Measurements from ENCODE around the gene CFAP77. TPM values are rescaled to one million over a fixed set of nuclear protein-coding genes. Genes with fewer than 3 reads are reported as not detected.

CFAP77 gene
- polyA plus RNA-seq, 3 donors: not detected

DNA sequence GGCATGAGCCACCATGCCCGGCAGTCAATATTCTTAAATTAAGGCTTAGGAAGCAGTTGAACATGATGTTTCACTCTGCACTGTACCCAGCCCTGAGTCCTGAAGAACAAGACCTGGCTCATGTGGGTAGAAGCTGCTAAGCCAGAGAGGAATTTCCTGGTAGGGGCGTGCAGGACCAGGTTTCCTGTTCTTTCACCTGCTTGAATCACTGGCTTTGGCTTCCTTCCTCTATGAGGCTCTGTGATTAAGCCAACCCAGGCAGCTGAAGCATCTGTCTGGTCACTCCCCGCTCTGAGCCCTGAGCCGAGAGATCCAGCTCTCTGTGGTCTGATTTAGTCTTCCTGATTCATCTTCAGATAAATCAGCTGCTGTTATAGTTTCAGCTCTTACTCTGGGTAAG lies 29.1 kb downstream of the CFAP77 start:
- no peak overlapping the region for H3K27ac ChIP-seq (ENCODE audit: low read depth, low read length)
- WGBS, 3 donors: 51 to 80% (median 63%) methylated on average over 4 of the region's 4 CpGs

DNA sequence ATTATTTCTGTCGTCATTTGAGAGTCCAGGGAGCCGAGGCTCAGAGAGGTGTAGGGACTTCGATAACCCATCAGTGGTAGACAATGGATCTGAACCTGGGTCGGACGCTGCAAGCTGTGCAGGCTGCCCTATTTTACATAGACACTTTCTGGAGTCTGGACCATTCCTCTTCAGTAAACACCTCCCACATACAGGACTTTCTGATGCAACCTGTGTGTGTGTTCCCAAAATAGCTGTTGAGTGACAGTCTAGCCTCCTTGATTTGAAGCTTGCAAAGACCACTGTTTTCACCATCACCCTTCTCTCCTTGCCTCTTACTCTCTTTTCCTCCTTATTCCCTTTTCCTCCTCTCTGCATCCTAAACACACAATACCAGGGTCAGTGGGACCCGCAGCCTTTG lies 30.7 kb downstream of the CFAP77 start:
- whole genome bisulfite sequencing, 3 donors: 72 to 82% (median 74%) methylated on average over 6 of the region's 6 CpGs
- no peak overlapping the region for H3K27ac ChIP-seq (ENCODE audit: low read depth, low read length)

GRCh38 chr9:132441404-132441803 lies 31.4 kb downstream of the CFAP77 start:
- whole genome bisulfite sequencing, 3 donors: 33 to 55% (median 50%) methylated on average over 10 of the region's 10 CpGs
- H3K27ac ChIP-seq (ENCODE audit: low read depth, low read length): no peak overlapping the region

- 47 to 54% (median 52%) methylated on average over 10 of the region's 10 CpGs for WGBS, 3 donors
Observed at GRCh38 chr9:132443951-132444607, 34.1 kb downstream of the CFAP77 start.

GRCh38 chr9:132446887-132447286 lies 36.9 kb downstream of the CFAP77 start:
- H3K27ac ChIP-seq (ENCODE audit: low read depth, low read length): no peak overlapping the region
- 93 to 100% (median 94%) methylated on average over 3 of the region's 3 CpGs for WGBS, 3 donors

More at GRCh38 chr9:132443951-132444607, 34.1 kb downstream of the CFAP77 start:
- H3K27ac ChIP-seq (ENCODE audit: low read depth, low read length): no peak overlapping the region

- 51 to 67% (median 56%) methylated on average over 20 of the region's 20 CpGs for WGBS, 3 donors
- no peak overlapping the region for H3K27ac ChIP-seq (ENCODE audit: low read depth, low read length)
Observed at GRCh38 chr9:132447346-132447745, 37.3 kb downstream of the CFAP77 start.

GRCh38 chr9:132447902-132448301 lies 37.9 kb downstream of the CFAP77 start:
- WGBS, 3 donors: 78 to 91% (median 84%) methylated on average over 4 of the region's 4 CpGs
- no peak overlapping the region for H3K27ac ChIP-seq (ENCODE audit: low read depth, low read length)

- WGBS, 3 donors: 77 to 79% (median 78%) methylated on average over 7 to 10 of the region's 10 CpGs
- H3K27ac ChIP-seq (ENCODE audit: low read depth, low read length): no peak overlapping the region
Observed at GRCh38 chr9:132451276-132451675, 41.3 kb downstream of the CFAP77 start.

DNA sequence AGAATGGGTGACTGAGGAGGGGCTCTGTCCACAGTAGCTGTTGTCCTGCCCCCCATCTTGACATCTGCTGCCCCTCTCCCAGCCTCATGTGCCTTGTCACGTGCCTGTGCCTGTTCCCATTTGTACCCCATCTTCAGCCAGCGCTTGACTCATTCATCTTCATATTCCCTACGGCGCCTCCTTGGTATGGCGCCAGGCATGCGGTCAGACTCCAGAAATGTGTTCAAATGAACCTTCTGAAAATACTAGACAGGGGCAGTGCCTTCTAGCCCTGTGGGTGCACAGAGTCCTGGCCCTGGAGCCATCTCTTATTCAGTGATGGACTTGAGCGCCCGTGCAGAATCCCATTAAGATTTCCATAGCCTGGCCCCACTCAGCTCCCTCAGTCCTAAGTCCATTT lies 46.2 kb downstream of the CFAP77 start:
- no peak overlapping the region for H3K27ac ChIP-seq (ENCODE audit: low read depth, low read length)
- WGBS, 3 donors: 76 to 85% (median 82%) methylated on average over 8 of the region's 8 CpGs

DNA sequence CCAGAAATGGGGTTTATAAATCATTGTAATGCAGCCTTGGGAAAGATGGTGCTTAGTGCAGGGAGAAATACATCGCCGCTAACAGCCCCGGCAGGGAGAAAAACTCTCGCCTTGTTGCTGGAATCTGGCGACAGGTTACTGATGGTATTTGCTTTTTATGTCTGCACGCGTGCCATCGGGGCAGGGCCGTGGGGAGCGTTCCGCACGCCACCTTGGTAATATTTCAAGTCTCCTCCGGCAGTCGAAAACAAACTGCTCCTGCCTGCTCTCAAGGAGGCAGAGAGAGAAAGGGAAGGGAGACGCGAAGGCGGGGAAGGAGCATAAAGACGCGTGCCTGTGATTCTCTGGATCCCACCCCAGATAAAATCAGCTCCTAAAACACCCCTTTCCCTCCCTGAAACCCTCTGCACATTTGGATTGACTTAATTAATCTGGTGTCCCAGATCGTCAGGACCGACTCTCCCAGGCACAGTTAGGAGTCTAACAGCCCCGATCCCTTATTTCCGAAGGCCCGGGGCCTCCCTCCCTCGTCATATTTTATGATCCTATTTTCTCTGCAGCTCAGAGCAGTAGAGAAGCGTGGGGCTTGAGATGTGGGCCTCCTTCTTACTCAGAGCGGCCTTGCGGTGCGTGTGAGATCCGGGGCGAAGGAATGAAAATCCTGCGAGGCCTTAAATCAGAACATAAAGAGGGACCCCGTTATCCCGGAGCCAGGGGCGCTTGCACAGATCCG lies 47.7 kb downstream of the CFAP77 start:
- H3K27ac ChIP-seq (ENCODE audit: low read depth, low read length): no peak overlapping the region
- WGBS, 3 donors: 43 to 58% (median 49%) methylated on average over 36 of the region's 36 CpGs

DNA sequence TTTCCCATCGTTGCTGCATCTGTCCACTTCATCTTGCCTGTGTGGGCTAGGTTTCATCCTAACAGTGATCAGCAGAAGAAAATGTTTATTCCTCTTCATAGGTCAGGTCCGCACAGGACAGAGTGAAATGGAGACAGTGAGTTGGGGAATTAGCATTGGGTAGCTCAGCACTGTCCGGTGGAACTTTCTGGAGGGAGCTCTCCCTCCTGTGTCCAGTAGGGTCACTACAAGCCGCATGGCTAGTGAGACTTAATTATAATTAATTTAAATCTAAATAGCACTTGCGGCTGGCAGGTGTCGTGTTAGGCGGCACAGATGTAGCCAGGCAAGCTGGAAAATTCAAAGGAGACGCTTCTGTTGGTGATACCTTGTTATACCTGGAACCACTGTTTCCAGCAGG lies 48.4 kb downstream of the CFAP77 start:
- H3K27ac ChIP-seq (ENCODE audit: low read depth, low read length): no peak overlapping the region
- WGBS, 3 donors: 66 to 90% (median 86%) methylated on average over 8 of the region's 8 CpGs

DNA sequence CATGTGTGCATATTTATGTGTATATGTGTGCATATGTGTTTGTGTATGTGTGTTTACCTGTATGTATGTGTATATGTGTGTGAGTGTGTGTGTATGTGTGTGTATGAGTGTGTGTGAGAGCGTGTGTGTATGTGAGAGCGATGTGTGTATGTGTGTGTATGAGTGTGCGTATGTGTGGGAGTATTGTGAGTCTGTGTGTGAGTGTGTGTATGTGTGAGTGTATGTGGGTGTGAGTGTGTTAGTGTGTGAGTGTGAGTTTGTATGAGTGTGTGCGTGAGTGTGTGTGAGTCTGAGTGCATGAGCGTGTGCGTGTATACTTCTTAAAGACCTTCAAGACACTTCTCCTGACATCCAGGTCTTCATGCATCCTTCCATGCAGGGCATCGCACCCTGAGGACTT lies 49.6 kb downstream of the CFAP77 start:
- 94 to 96% (median 94%) methylated on average over 7 of the region's 7 CpGs for WGBS, 3 donors
- H3K27ac ChIP-seq (ENCODE audit: low read depth, low read length): no peak overlapping the region

DNA sequence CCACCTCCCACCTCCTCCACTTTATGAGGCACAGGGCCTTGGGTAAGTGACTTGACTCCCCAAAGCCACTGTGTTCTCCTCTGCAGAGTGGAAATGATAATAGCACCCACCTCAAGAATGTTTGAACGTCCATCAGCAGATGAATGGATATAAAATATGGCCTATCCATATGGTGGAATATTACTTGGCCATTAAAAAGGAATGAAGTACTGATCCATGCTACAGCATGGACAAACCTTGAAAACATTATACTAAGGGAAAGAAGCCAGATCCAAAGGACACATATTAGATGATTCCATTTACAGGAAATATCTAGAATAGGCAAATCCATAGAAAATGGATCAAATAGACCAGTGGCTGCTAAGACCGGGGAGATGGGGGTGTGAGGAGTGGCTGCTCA lies 50.2 kb downstream of the CFAP77 start:
- no peak overlapping the region for H3K27ac ChIP-seq (ENCODE audit: low read depth, low read length)
- WGBS, 3 donors: 67 to 81% (median 81%) methylated on average over 2 of the region's 2 CpGs

GRCh38 chr9:132461281-132461896 lies 51.4 kb downstream of the CFAP77 start:
- WGBS, 3 donors: 65 to 81% (median 74%) methylated on average over 20 of the region's 20 CpGs
- H3K27ac ChIP-seq (ENCODE audit: low read depth, low read length): no peak overlapping the region

DNA sequence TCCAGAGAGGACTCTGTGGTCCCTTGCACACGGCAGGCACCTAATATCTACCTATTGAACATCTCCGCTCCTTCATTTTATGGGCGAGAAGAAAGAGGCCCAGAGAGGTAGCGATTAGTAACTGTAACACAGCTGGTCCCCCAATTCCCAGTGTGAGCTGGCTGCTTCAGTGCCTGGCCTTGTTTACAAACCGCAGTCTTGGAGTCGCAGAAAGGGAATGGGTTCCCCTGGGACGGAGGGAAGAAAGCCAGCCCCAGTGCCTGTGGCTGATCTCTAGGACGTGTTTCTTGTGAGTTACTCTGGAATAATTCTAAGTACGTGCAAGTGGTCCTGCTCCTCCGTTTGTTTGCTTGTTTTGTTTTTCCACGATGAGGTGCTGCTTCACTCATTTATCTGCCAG lies 52.0 kb downstream of the CFAP77 start:
- H3K27ac ChIP-seq (ENCODE audit: low read depth, low read length): no peak overlapping the region
- WGBS, 3 donors: 62 to 75% (median 67%) methylated on average over 11 of the region's 11 CpGs

- WGBS, 3 donors: 69 to 86% (median 78%) methylated on average over 9 of the region's 9 CpGs
- no peak overlapping the region for H3K27ac ChIP-seq (ENCODE audit: low read depth, low read length)
Observed at GRCh38 chr9:132464547-132464946, 54.5 kb downstream of the CFAP77 start.

- 52 to 78% (median 78%) methylated on average over 5 of the region's 5 CpGs for WGBS, 3 donors
- no peak overlapping the region for H3K27ac ChIP-seq (ENCODE audit: low read depth, low read length)
Observed at GRCh38 chr9:132465131-132465635, 55.2 kb downstream of the CFAP77 start.

DNA sequence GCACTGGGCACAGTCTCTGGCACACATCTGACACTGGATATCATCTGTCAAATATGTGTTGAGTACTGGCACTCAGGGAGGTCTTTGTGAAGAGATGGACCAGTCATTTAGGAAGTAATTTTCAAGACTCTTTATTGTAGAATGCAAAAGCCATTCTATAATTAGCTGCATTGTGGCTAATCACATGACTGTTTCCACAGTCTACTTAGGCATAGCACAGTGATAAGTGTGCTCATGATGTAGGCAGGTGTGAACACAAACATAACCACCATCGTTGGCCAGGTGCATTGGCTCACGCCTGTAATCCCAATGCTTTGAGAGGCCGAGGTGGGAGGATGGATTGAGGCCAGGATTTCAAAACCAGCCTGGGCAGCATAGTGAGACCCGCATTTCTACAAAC lies 62.2 kb downstream of the CFAP77 start:
- no peak overlapping the region for H3K27ac ChIP-seq (ENCODE audit: low read depth, low read length)
- 52 to 80% (median 77%) methylated on average over 4 of the region's 4 CpGs for WGBS, 3 donors

- no peak overlapping the region for H3K27ac ChIP-seq (ENCODE audit: low read depth, low read length)
- 47 to 79% (median 75%) methylated on average over 9 of the region's 9 CpGs for WGBS, 3 donors
Observed at GRCh38 chr9:132472599-132472998, 62.6 kb downstream of the CFAP77 start.

Measured in adipose tissue (tissue), 3 donors.